Tibial nerve (tissue), 4 donors: ENCODE data around the gene DCDC2C.

Source experiments
- CTCF ChIP-seq, 5 experiments: fragments of 200-600 bp in 3 of 5; fragments of 450-650 bp in 2 of 5; sonication (generic) in 3 of 5; IDR thresholded peaks; one replicate each; pipeline ENCODE4 v1.5.1; 2016 to 2019; ENCODE audit warnings: antibody characterized with exemption in 5 of 5, mild to moderate bottlenecking in 3 of 5, moderate library complexity in 2 of 5
- EP300 ChIP-seq, 2 donors: sonication (generic); formaldehyde crosslinking; IDR thresholded peaks; one replicate each; pipeline ENCODE4 v1.6.1; 2017; ENCODE audit warnings: antibody characterized with exemption in 2 of 2, mild to moderate bottlenecking in 1 of 2
- POLR2A ChIP-seq, 2 donors: fragments of 450-650 bp; IDR thresholded peaks; one replicate each; pipeline ENCODE4 v1.6.1; 2017; ENCODE audit warnings: antibody characterized with exemption in 2 of 2, mild to moderate bottlenecking in 2 of 2, moderate library complexity in 2 of 2

GRCh38 chr2:3755277-3755676, 51.9 kb downstream of the DCDC2C start:
- TF ChIP-seq CTCF (IDR thresholded peaks at IDR 0.05) (no peak), POLR2A (IDR thresholded peaks at IDR 0.05) (no peak), EP300 (IDR thresholded peaks at IDR 0.05) (no peak)
